GF-D8 (cell line): ENCODE measurements around the gene DOCK6.

ENCODE experiments used
- DNase-seq: peaks from one replicate; lab custom pipeline; 2025; lab: John Stamatoyannopoulos, UW

Gene DOCK6

GRCh38 chr19:11273989-11274388 is 11.7 kb upstream of the DOCK6 start:
- DNase-seq = no peak

GRCh38 chr19:11273296-11273695 is 11.0 kb upstream of the DOCK6 start:
- DNase-seq = no peak

GRCh38 chr19:11269408-11269807 is 7.1 kb upstream of the DOCK6 start:
- no peak for DNase-seq

- no peak for DNase-seq
Observed at GRCh38 chr19:11268783-11269267, 6.5 kb upstream of the DOCK6 start.

GRCh38 chr19:11267316-11268085 is 5.2 kb upstream of the DOCK6 start:
- no peak for DNase-seq

GRCh38 chr19:11265785-11266236 is 3.5 kb upstream of the DOCK6 start:
- no peak for DNase-seq

- no peak for DNase-seq
Observed at GRCh38 chr19:11265177-11265784, 3.0 kb upstream of the DOCK6 start.

- no peak for DNase-seq
Observed at GRCh38 chr19:11264452-11265176, 2.3 kb upstream of the DOCK6 start.

- DNase-seq = no peak
Observed at GRCh38 chr19:11263726-11264125, 1.4 kb upstream of the DOCK6 start.

- DNase-seq = no peak
Observed at GRCh38 chr19:11261431-11261970, 823 bp downstream of the DOCK6 start.

GRCh38 chr19:11260996-11261395 is 1.3 kb downstream of the DOCK6 start:
- no peak for DNase-seq

- no peak for DNase-seq
Observed at GRCh38 chr19:11257846-11258380, 4.4 kb downstream of the DOCK6 start.

- DNase-seq = no peak
Observed at GRCh38 chr19:11256189-11256588, 6.1 kb downstream of the DOCK6 start.

- DNase-seq = no peak
Observed at GRCh38 chr19:11254666-11255065, 7.7 kb downstream of the DOCK6 start.

GRCh38 chr19:11252665-11253355 is 9.5 kb downstream of the DOCK6 start:
- no peak for DNase-seq

GRCh38 chr19:11251650-11252314 is 10.5 kb downstream of the DOCK6 start:
- no peak for DNase-seq

- no peak for DNase-seq
Observed at GRCh38 chr19:11251217-11251616, 11.1 kb downstream of the DOCK6 start.

GRCh38 chr19:11248852-11249251 is 13.5 kb downstream of the DOCK6 start:
- DNase-seq = no peak

GRCh38 chr19:11247934-11248333 is 14.4 kb downstream of the DOCK6 start:
- no peak for DNase-seq

- no peak for DNase-seq
Observed at GRCh38 chr19:11247391-11247790, 14.9 kb downstream of the DOCK6 start.

GRCh38 chr19:11246941-11247340 is 15.4 kb downstream of the DOCK6 start:
- DNase-seq = no peak
